GM15510 (cell line): Measurements from ENCODE around the gene NCBP3.

Experiments used
- POLR2A ChIP-seq: IDR thresholded peaks from 3 replicates; pipeline ENCODE4 v1.6.1; 2011; ENCODE audit warnings: borderline replicate concordance; ENCODE audit not compliant: insufficient read length; ENCODE audit errors: extremely low read depth

The NCBP3 gene

DNA sequence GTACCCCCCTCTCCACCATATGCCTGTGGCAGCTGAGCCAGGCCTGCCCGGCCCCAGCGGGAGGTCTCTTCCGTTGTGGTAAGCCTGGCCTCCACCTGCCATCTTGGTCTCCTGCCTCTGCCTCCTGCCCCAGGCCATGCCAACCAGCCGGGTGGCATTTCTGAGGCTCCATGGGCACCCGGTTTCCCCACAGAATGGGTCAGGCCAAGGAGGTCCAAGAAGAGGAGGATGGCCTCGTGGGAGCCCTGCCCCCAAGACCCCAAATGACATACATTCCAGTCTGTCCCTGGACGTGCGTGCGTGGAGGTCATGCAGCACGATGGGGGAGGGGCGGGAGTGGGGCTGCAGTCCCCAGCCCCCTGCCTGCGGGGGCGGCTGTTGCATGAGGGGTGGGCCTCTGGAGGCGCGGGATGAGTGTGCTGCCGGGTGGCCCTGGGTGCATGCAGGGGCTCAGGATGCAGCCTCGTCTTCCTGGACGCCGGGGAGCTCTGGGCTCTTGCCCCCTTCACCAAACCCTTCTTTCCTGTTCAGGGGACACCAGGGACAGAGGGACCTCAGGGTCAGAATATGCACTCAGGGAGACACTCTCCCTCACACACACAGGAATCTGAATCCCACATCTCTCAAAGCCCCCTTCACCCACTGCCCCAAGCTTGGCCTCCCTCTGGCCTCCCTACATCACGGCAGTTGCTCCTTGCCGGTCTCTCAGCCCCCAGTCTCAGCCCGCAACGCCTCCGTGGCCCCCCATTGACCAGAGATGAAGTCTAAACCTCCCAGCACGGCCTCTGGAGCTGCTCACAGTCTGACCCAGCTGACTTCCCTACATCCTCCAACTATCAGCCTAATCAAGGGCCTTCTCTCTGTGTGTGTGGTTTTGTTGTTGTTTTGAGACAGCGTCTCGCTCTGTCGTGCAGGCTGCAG lies 16.0 kb upstream of the NCBP3 start:
- TF ChIP-seq POLR2A = no peak

GRCh38 chr17:3860939-3861700 lies 15.1 kb upstream of the NCBP3 start:
- no peak for TF ChIP-seq POLR2A

GRCh38 chr17:3859940-3860339 lies 13.9 kb upstream of the NCBP3 start:
- no peak for TF ChIP-seq POLR2A

DNA sequence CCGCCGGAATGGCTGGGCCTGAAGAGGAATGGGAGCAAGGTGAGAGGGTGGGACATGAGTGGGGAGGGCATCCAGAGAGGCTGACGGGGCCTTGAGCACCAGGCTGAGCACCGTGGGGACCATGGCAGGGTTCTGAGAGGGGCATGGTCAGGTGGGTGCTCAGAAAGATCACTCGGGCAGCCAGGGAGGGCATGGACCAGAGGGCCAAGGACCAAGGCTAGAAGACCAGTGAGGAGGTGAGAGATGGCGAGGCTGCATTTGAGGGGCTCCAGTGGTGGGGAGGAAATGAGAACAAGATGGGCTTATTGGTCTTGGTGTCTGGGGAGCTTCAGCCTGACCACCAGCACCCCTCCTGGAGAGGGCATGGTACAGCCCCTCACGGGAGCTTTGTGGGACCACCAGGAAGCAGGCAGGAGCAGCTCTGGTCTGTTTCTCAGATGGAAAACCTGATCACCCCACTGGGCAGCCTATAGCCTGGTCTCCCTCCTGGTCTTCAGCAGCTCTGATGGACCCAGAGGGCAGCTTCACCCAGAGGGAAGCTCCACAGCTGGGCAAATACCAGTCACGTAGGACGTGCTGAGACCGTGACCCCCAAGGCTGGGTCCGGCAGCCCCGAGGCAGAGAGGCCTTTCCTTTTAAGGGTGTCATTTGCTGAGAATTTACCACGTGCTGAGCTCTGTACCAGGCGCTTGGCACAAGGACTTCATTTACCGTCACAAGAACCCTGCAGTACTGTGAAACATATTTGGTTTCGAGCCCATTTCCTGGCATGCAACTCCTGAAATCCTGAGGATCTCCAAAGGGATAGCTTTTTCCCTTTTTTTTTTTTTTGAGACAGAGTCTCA lies 11.4 kb upstream of the NCBP3 start:
- TF ChIP-seq POLR2A = no peak

GRCh38 chr17:3852561-3852960 lies 6.5 kb upstream of the NCBP3 start:
- TF ChIP-seq POLR2A = no peak

DNA sequence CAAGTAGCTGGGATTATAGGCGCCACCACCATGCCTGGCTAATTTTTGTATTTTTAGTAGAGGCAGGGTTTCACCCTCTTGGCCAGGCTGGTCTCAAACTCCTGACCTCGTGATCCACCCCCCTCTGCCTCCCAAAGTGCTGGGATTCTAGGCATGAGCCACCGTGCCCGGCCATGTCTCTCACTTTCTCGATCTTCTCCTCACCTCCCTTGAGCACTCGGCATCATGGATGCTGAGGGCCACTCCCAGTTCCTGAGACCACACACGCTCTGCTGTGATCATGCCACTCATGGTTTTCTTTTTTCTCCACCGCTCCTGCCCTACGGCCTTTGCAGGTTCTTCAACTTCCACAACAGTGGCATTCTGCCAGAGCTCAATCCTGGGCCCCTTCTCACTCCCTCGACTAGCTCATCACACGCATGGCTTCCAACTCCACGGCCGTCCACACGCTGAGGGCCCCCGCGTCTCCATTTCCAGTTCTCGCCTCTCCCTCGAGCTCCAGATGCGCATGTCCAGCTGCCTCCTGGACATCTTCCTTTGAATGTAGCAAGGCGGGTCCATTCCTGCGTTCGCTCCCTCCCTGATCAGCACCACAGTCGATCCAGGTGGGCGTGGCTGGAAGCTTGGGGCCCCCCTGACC lies 5.5 kb upstream of the NCBP3 start:
- no peak for TF ChIP-seq POLR2A

GRCh38 chr17:3848229-3848835 lies 2.3 kb upstream of the NCBP3 start:
- TF ChIP-seq POLR2A = no peak

DNA sequence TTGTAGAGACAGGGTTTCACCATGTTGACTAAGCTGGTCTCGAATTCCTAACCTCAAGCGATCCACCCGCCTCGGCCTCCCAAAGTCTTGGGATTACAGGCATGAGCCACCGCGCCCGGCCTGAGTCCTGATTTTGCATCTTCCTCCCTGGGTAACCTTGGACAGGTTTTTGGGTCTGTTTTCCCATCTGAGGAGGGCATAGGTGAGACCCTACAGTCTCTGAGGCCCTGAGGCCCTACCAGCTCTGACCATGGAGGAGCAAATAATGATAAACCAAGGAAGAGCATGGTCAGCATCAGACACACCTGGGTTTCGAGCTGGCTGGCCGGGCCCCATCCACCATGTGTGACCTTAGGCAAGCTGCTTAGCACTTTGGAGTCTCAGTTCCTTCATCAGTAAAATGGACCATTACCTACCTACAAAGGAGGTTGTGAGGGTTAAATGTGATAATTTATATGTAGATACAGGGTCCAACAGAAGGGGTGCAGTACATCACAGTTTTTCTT lies 1.2 kb upstream of the NCBP3 start:
- TF ChIP-seq POLR2A = no peak

DNA sequence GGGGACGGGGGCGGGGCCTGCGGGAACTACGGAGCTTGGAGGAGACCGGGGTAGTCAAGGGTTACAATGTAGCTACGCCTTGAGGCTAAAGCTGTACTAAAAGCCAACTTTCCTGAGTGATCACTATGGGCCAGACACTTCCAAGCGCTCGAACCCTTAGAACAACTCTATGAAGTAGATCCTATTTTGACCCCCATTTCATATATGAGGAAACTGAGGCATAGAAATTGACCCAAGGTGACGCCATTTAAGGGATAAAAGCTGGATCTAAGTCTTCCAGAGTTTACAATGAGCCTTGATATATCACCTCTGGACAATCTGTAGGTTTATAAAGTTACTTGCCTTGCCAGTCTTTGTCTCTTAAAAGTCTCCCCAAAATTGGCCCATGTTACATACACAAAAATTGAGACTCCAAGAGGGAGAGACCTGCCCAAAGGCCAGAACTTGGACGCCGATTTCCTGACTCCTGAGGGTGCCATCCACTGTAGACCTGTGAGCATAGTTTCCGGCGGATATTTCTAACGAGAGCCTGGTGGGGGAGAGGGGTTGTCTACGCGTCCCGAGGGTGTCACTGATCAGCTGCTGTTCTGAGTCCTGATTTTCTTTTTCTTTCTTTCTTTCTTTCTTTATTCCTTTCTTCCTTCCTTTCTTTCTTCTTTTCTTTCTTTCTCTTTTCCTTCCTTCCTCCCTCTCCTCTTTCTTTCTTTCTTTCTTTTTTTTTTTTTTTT lies 555 bp upstream of the NCBP3 start:
- TF ChIP-seq POLR2A = no peak

GRCh38 chr17:3845291-3845620 lies 790 bp downstream of the NCBP3 start:
- TF ChIP-seq POLR2A = no peak

DNA sequence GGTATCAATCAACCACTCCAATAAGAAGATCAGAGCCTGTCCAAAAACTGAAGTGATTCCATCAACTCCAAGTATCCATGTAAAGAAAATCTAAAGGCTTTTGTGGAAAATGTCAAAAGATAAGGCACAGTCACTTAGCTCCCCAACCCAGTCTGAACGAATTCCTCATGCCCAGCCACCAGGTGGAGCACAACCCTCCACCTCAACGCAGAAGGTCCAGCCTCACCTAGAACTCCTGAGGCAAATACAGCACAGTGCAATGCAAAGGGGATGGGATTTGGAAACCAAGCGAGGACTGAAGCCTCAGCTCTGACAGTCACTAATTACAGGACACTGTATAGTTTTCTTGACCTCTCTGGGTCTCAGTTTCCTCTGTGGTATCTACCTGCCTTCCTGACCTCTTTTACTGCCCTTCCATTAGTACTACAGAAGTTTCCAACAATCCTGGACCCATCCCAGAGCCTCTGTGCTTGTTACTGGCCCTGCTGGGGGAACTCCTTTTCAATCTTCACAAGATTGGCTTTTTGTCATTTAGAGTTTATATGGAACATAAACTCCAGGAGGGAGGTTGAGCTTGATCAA lies 2.0 kb downstream of the NCBP3 start:
- TF ChIP-seq POLR2A = no peak

GRCh38 chr17:3838206-3838605 lies 7.8 kb downstream of the NCBP3 start:
- no peak for TF ChIP-seq POLR2A

GRCh38 chr17:3836551-3836950 lies 9.5 kb downstream of the NCBP3 start:
- no peak for TF ChIP-seq POLR2A
